HG02938 (cell line): ENCODE measurements around the gene KIAA1755.

ENCODE experiments used
- ATAC-seq: cut with Tn5 transposase; IDR thresholded peaks from one replicate; pipeline ENCODE4 v1.9.1; 2021; ENCODE audit warnings: mild to moderate bottlenecking, moderate library complexity; ENCODE audit not compliant: unreplicated experiment

KIAA1755 gene

DNA sequence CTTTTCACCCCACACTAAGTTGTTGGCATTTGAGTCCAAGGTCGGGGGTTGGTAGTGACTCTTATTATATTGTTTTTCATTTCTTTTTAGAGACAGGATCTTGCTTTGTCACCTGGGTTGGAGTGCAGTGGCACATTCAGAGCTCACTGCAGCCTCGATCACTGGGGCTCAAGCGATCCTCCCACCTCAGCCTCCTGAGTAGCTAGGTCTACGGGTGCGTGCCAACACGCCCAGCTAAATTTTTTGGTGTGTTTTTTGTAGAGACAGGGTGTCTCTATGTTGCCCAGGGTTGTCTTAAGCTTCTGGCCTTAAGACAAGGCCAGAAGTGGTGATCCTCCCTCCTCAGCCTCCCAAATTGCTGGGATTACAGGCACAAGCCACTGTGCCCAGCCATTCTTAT is 70.4 kb downstream of the KIAA1755 start:
- no peak for ATAC-seq

DNA sequence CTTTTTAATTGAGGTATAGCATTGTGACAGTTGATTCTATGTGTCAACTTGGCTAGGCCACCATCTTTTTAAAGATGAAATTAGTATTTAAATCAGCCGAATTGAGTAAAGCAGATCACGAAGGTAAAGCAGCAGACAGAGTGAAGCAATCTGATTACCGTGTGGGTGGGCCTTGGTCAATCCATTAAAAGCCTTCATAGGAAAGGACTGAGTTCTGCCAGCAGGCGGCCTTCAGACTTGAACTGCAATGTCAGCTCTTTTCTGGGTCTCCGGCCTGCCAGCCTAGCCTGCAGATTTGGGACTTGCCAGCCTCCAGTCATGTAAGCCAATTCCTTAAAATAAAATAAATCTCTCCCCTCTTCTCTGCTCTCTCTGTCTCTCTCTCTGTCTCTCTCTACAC is 73.0 kb downstream of the KIAA1755 start:
- no peak for ATAC-seq

DNA sequence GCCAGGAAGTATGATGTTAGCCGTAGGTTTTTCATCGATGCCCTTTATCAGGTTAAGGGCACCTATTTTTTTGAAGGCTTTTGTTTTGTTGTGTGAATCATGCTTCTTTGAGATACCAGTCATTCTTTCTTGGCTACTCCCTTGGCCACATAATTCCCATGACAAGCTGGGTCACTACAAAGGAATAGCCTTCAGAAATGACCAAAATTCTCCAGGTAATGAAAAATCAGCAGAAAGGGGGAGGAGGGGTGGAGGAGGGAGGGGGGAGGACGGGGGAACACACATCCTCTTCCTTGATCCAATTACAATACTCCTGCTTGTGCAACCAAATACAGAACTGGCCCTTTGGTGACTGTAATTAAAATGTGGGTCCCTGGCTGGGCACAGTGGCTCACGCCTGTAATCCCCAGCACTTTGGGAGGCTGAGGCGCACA is 73.7 kb downstream of the KIAA1755 start:
- no peak for ATAC-seq

DNA sequence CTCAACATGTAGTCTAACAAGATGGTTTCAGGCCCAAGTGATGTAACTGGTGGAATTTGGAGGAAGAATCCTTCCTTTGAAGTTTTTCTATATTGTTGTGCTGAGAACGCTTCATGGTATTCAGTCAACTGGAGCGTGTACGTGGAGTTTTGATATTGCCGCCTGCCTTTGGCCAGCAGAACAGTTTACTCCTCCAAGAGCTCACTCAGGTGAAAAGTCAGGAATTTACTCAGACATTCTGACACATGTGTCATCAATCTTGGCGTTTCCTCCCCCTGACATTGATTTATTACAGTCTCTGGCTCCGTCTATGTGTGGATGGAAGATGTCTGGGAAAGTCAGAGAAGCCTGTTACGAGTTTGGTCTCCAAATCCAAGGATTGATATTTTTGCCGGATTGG is 76.4 kb downstream of the KIAA1755 start:
- no peak for ATAC-seq

DNA sequence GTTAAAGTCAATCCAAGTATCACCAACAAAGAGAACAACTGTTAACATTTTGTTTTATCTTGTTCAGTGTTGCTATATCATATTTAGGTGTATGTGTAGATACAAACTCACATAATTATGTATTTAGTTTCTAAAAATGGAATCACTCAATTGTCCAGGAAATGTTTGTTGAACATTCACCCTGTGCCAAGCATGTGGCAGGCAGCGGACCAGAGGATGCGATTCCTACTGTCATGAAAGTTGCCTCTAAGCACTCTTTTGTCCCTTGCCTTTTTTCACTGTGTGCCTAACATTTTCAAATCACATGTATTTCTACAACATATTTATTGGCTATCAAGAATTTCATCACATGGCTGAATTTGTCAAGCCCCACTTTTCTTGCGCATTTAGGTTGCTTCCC is 78.6 kb downstream of the KIAA1755 start:
- no peak for ATAC-seq

DNA sequence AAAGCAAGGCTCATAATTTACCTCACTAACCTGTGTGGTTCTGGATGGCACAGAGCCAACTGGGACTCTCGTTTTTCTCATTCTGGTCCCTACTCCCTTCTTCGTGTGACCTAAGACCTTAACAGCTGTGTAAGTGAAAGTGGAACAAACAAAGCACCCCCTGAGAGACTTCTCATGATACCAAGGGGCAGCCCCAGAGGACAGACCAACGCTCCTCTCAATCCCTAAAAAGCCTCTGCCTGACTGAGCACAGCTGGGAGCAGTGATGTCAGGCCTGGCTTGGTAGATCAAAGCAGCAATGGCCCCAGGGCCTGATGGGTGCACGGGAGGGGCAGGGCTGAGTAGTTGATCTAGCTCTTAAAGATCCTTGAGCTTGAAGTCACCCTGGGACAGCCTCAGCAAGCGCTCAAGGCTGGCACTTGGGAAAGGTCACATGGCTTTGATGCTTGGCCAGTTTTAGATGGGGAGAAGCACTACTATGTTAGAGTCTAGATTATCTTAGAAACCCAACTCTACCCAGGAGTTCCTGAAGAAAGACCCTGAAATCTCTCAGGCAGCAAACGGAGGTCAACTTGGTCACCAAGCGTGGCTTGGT is 79.2 kb downstream of the KIAA1755 start:
- ATAC-seq = no peak

DNA sequence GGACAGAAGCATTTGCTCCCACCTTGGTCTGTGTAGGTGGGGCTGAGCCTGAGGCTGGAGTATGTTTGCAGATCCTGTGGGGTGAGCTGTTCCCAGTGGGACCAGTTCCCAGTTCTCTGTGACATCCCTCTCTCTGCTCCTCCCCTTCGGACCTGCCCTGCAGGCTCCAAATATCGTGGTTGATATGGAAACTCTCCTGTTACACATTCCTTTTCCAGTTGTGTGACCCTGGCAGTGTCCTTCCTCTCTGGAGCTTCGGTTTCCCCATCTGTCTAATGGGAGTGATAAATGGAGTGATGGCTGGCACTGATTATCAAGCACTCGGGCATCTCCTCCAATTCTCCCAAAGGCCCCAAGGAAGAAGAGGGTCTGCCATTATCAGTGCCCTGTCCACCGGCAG is 79.8 kb downstream of the KIAA1755 start:
- no peak for ATAC-seq

DNA sequence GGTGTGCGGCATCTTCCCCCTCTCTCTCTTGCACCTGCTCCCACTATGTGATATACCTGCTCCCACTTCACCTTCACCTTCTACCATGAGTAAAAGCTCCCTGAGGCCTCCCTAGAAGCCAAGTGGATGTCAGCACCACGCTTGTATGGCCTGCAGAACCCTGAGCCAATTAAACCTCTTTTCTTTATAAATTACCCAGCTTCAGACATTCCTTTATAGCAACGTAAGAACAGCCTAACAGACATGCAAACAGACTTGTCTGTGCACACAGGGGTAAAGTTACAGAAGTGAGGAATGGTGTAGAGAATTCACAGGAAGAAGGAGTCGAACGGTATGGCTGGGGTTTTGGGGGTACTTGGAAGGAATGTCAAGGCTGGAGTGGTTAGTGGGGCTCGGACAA is 80.7 kb downstream of the KIAA1755 start:
- no peak for ATAC-seq

DNA sequence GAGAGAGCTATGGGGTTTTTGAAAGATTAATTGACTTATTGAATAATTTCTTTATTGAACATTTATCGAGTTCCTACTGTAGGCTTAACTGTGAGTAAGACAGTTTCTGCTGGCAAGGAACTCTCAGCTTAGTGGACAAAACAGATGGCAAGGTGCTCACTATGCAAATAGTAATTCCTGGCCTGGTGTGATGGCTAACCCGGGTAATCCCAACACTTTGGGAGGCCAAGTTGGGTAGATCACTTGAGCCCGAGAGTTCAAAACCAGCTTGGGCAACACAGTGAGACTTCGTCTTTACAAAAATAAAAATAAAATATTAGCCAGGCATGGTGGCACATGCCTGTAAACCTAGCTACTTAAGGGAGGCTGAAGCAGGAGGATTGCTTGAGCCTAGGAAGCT is 82.0 kb downstream of the KIAA1755 start:
- ATAC-seq = no peak

DNA sequence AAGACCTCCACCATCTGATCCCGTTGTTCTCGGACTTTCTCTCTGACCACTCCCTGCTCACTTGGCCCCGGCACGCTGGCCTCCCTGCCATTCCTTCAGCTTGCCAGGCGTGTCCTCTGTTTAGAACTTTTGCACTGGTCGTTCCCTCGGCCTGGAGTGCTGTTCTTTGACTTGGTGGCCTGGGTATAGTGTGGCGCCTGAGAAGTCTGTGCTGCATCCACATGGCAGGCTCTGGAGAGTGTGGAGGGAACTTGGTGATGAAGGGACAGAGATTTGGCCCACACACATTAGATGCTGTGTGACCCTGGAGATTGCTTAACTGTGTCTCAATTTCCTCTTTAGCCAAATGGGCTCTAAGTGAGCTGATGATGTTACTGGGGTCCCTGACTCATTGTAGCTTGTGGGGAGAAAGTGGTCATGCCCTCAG is 82.5 kb downstream of the KIAA1755 start:
- no peak for ATAC-seq

DNA sequence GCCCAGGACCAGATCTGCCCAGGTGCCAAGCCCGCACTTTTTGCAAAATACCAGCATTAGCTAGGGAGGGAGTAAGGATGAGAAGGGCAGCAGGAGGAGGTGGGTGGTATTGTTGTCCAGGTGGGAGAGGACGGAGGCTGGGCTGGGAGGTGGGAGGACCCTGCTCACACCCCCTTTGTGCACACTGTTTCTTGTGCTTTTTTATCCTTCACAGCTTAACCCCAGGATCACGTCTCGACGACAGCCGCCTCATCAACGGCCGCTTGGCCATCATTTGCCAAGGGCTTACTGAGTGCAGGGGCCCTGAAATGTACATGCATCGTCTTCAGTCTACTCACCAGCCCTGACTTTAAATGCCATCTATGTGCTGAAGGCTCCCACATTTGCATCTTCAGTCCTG is 83.3 kb downstream of the KIAA1755 start:
- ATAC-seq = no peak

DNA sequence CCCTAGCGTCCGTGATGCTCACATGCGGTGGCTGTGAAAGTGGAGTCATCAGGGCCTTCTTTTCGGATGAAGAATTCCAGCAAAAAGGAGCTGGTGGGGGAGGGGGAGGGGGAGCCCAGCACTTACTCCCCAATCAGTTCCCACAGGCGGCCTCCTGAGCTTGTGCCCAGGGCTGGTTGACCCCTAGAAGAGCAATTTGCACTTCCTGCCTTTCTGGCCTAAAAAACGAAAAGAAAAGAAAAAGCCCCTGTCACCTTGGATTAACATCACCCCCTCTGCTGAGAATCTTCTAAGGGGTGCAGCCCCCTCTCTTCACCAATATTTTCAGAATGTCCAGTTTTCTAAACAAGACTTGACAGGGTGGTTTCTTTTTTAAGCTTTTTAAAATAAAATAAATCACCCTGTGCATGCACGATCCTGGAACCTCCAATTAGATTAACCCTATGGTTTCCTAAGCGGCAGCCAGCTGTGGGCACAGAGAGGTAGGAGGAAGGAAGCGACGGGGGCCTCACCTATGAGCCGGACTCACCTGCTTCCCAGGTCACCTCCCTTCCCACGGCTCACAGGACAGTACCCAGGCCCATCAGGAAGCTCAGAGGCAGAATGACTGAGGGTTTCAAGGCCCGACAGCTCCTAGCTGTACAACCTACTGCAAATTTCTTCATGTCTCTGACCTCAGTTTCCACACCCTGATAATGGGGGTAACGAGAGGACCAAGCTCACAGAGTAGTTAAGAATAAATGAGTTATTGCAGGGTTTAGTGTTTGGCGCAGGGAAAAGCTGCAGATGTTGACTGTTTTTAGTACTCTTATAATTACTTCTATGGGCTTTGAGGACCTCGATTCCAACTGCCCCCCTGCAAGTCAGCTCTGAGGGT is 85.0 kb downstream of the KIAA1755 start:
- ATAC-seq = no peak

DNA sequence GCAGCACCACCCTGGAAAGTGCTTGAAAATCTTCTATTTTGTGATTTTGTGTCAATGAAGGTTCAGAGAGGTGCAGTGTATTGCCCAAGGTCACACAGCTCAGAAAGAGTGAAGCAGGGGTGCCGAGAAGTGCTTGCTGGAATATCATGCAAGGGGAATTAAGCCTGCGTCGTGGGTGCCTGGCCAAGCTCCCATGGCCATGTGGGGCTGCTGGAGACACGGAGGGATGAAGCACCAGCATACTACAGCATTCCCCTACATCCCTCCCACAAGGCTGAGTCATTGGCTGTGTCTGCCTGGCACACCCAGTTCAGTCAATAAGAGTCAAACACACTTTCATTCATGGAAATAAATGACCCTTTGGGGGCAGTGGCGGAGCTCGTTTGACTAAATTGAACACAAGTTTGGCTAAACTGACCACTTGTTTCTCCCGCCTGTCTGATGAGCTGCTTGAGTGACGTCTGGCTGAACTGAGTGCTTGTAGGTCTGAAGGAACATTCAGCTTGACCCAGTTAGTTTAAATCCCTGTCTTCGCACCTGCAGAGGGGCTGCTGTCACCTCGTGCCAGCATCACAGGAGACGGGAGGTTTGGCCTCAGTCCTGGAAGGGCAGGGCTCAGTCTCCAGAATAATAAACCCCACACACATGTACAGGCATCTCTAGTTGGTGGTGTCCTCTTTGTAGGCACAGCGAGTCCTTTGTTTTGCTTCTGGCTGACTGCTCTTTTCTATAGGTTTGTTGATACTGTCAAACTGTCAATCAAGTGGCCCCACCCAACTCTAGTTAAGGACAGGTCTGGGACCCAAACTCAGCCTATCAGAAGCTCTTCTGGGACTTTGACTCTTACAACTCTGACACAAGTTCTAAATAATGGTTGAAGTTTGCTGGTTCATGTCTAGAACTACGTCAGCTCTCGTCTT is 87.0 kb downstream of the KIAA1755 start:
- ATAC-seq = no peak

DNA sequence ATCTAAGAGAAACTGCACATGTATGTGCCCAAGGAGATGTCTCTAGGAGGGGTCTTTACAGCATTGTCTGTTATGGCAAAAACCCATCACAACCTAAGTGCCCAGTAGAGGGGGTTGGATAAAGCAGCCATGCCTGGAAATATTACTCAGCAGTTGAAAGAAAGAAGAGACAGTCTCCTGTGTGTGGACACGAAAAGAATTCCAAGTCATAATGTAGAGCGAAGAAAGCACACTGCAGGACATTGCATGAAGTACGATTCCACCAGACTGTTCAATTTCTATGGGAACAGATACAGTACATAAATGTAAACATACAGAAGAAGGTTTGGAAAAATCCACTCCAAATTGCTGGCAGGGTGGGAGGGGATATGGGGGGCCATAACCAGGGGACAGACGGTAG is 88.1 kb downstream of the KIAA1755 start:
- ATAC-seq = no peak

DNA sequence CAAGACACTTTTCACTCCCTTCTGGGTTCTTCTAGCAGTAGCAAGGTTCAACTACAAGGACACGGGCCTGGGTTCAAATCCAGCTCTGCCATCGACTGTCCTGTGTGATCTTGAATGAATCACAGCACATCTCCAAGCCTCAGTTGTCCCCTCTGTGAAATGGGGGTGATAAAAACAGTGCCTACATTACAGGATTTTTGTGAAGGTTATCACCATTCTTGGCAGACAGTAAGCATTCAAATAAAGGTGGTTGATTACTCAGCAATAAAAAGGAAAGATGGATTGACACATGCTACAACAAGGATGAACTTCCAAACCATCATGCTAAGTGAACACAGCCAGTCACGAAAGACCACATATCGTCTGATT is 88.9 kb downstream of the KIAA1755 start:
- ATAC-seq = no peak

DNA sequence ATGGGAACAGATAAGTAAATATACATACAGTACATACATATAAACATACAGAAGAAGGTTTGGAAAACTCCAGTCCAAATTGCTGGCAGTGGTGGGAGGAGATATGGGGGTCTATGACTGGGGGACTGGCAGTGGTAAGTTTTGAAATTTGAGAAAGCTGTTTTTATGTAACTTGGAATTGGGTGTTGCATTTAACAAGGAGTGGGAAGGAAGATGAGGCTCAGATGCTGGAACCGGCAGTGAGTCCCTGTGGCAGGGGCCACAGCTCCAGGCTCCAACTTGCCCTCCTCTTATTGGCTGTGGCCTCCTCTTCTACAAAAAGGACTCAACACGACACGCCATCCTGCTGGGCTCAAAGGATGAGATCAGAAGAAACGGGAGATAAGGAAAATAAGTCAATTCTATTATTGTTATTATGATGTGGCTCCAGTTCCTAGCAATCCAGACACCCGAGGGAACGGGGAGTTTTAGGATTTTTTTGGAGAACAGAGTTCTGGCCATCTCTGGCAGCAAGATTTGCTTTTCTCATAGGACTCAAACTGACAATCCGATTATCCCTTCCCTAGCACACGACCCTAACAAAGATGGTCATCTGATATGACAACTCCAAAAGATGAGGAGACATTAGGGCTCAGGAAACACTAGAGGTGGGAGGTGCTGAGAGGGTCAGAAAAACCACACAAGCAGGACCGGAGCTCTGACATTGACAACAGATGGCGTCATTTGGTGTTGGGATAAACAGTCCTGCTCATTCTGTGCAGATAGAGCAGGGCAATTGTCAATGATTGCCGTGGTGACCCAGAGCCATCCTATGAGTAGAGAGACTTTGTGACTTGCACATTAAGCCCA is 89.5 kb downstream of the KIAA1755 start:
- ATAC-seq = no peak

DNA sequence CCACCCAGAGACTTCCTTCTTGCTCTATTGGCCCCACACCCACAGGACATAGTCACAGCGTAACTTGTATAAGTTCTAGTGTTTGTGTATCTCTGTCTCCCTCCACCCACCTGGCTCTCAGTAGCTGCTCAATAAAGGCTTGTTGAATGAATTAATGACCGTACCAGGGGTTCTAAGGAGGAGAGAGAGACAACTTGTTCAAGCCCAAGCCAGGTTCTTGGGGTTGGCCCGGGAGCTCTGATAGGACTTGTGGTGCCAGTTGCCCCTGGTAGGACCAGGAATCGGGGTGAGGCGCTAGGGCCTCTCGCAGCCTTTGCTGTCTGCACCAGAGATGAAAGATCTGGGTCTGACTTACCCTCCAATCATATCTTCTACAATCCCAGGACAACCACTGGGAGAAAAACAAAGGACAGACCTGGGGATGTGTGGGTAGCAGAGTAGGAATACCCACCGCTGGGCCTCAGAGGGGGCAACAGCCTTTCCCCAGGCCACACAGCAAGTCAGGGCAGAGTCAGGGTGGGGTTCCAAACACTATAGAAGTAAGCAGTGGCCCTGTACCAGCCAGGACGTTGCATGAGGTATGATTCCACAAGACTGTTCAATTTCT is 90.2 kb downstream of the KIAA1755 start:
- no peak for ATAC-seq

DNA sequence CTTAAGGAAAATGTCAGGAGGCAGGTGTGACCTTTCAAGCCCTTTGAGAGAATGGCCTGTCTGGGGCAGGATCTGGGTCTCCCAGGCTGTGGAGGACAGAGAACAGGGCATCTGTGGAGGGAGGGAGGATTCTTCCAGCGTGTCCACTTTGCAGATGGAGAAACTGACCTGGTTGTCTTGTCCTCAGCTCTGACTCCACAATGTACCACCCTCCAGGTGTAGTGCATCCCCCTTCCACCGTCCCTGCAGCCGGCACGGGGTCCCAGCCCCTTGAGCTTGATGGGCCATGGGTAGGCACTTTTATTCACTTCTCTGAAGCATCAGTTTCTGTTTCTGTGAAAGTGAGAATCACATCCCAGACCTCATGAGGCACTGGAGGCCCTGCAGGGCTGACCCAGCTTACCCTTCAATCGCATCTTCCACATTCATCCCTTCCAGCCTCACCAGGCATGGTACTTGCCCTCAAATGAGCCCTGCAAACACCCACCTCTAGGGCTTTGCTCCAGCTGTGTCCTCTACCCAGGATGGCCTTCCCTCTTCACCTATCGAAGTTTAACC is 90.8 kb downstream of the KIAA1755 start:
- no peak for ATAC-seq

DNA sequence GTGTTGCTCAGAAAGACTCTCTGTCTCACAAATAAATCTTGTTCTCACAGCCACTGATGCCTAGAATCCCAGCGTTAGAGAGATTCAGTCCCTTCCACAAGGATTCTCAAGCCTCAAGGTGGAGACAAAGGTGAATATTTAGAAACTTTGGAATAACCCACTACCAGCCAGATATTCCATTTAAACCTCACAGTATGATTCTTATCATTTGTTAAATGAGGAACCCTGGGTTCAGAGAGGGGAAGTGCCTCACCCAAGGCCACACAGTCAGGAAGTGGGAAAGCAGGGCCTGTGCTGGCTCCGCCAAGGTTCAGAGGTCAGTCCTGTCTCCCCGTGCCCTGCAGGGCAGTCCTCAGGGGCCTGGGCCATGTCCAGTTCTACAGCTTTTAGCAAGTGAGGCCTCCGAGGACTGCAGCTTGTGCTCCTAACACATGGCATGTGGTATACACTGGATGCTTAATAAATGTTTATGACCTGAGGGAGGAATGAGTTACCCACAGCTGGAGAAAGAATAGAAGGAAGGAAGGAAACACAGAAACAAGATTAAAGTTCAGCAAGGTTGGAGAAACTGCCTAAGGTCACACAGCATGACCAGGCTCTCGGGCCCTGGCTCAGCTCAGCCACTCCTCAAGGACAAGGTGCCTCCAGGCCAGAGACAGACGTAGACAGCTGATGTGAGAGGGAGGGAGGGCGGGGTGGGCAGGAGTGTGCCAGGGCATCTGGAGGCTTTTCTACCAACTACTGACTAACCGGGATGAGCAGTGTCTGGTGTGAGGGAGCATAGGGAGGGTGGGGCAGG is 91.5 kb downstream of the KIAA1755 start:
- ATAC-seq = no peak
